Esophagus squamous epithelium (tissue), 5 donors: ENCODE measurements around the gene ETFDH. TPM values are rescaled to one million over a fixed set of nuclear protein-coding genes. Genes with fewer than 3 reads are reported as not detected.

Experiments
- DNase-seq: peaks from one replicate; lab custom pipeline; 2025; lab: John Stamatoyannopoulos, UW
- H3K27ac ChIP-seq, 4 donors: fragments of 200-600 bp; sonication (generic); one replicate each; pipeline ENCODE4 v1.5.1; 2016 to 2019; ENCODE audit warnings: mild to moderate bottlenecking in 1 of 4
- H3K27me3 ChIP-seq, 4 donors: fragments of 200-600 bp; sonication (generic); 1 replicate in 3 of 4; 2 replicates in 1 of 4; pipeline versions ENCODE4 v1.5.1 to v1.6.0; 2017 to 2021; ENCODE audit warnings: antibody characterized with exemption in 1 of 4
- H3K36me3 ChIP-seq, 3 donors: fragments of 200-600 bp; sonication (generic); one replicate each; pipeline ENCODE4 v1.5.1; 2016 to 2019
- H3K4me1 ChIP-seq, 3 donors: fragments of 200-600 bp; sonication (generic); one replicate each; pipeline ENCODE4 v1.5.1; 2017 to 2019
- H3K4me3 ChIP-seq, 4 donors: fragments of 200-600 bp; sonication (generic); 1 replicate in 3 of 4; 2 replicates in 1 of 4; pipeline ENCODE4 v1.5.1; 2016 to 2019; ENCODE audit warnings: mild to moderate bottlenecking in 2 of 4, moderate library complexity in 1 of 4
- H3K9me3 ChIP-seq, 3 donors: fragments of 200-600 bp; sonication (generic); one replicate each; pipeline ENCODE4 v1.5.1; 2016 to 2019
- POLR2A ChIP-seq, 4 donors: fragments of 450-650 bp; IDR thresholded peaks; one replicate each; pipeline ENCODE4 v1.6.1; 2017; ENCODE audit warnings: antibody characterized with exemption in 4 of 4, mild to moderate bottlenecking in 4 of 4, moderate library complexity in 3 of 4
- WGBS, 2 donors: methylation state at CpG; one replicate each; pipeline ENCODE4 v1.1.5; 2018; 5-methylcytosine and 5-hydroxymethylcytosine counted together
- intact Hi-C: fragments of 100-400 bp; cut with DNase I; formaldehyde crosslinking; loops from one replicate; pipeline ENCODE4 v1.15.0; 2022
- total RNA-seq, 4 donors: library from RNA; depleted of rRNA; stranded (reverse); fragments of >200 nt; gene quantifications; one replicate each; pipeline ENCODE4 v1.1.0, GENCODE V29; 2016
- TF ChIP-seq, protein P1 (sequence below), 6 experiments: fragments of 450-650 bp in 4 of 6; fragments of 200-600 bp in 2 of 6; sonication (generic) in 2 of 6; IDR thresholded peaks; one replicate each; pipeline ENCODE4 v1.5.1; 2016 to 2019; ENCODE audit warnings: antibody characterized with exemption in 6 of 6, mild to moderate bottlenecking in 4 of 6, moderate library complexity in 4 of 6
- donor health status: DM: yes; HTN: yes; CAD: no.

The ETFDH gene
- total RNA-seq, 4 donors from 2014 or later: 22.0 to 66.8 (median 31.2) TPM

DNA sequence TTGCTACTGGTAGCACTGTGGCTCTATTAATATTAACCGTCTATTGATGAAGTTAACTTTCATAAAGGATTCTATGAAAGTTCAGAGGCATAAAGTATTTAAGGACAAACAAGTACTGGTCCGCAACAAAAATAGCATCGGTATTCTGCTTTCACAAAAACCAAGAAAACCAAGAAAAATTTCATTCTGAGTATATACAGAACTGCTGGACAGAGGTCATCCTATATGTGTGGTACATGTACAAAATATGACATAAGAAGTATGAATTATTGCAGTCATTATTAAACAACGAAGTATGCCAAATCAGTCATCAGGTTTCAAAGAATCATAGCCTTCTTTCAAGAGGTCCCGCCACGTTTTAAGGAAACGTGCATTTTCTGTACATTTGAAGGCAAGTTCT lies 2.8 kb upstream of the ETFDH start:
- 76 to 85% methylated on average over 7 of the region's 7 CpGs for WGBS, 2 donors
- no peak for DNase-seq
- TF ChIP-seq, protein P1, sequence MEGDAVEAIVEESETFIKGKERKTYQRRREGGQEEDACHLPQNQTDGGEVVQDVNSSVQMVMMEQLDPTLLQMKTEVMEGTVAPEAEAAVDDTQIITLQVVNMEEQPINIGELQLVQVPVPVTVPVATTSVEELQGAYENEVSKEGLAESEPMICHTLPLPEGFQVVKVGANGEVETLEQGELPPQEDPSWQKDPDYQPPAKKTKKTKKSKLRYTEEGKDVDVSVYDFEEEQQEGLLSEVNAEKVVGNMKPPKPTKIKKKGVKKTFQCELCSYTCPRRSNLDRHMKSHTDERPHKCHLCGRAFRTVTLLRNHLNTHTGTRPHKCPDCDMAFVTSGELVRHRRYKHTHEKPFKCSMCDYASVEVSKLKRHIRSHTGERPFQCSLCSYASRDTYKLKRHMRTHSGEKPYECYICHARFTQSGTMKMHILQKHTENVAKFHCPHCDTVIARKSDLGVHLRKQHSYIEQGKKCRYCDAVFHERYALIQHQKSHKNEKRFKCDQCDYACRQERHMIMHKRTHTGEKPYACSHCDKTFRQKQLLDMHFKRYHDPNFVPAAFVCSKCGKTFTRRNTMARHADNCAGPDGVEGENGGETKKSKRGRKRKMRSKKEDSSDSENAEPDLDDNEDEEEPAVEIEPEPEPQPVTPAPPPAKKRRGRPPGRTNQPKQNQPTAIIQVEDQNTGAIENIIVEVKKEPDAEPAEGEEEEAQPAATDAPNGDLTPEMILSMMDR (IDR thresholded peaks at IDR 0.05): no peak
- TF ChIP-seq POLR2A (IDR thresholded peaks at IDR 0.05): no peak

DNA sequence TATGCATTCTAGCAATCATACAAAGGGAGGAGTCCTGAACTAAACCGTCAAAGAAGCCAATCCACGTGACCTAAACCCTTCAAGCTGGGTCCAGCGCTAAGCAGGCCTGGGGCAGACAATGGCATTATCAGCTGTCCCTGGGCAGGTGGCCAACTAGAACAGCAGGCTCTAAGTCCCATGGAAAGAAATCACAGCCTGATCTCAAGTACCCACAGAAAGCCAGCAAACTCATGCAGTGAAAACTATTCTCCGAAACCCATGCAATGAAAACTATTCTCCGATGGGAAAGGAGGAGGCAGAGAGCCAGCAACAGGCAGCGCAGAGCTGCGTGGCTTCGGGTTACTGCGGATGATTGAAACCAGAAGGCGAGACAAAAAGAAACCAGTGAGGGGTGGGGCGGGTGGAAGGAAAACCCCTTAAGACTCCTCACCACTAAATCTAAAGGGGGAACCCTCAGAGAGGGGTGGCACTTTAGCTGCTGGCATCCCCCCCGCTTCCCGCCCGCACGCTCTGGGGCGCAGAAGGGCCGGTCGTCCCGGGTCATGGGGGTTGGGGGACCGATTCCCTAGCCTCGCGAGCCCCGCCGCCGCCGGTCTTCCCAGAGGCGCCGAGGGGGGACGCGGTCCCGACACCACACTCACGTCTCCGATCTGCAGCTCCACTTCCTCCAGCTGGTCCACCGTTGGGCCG lies 976 bp upstream of the ETFDH start:
- no peak for TF ChIP-seq POLR2A (IDR thresholded peaks at IDR 0.05)
- TF ChIP-seq, protein P1 (IDR thresholded peaks at IDR 0.05): no peak
- peak overlapping the region; percentile 68 to 97 (median 80) for H3K4me3 ChIP-seq
- WGBS, 2 donors: 0% methylated on average over 17 to 19 of the region's 35 CpGs
- no peaks in the 10 kb centered on the region for H3K9me3 ChIP-seq
- peak overlapping the region; percentile 96 to 98 (median 97) for H3K27ac ChIP-seq
- intact Hi-C loops: no loop called here
- peaks cover 10 to 26% (median 13%) of the 10 kb centered on the region in 3 donors for H3K4me1 ChIP-seq
- DNase-seq: no peak
- no peaks in the 10 kb centered on the region for H3K27me3 ChIP-seq
- H3K36me3 ChIP-seq: no peaks in the 10 kb centered on the region

More for the DNA sequence above, 2.8 kb upstream of the ETFDH start:
- Histone ChIP-seq H3K36me3 (no peaks in the 10 kb centered on the region), H3K4me3 (no peak overlapping the region), H3K9me3 (no peaks in the 10 kb centered on the region), H3K4me1 (peaks cover 10 to 26% (median 13%) of the 10 kb centered on the region in 3 donors), H3K27ac (no peak overlapping the region), H3K27me3 (no peaks in the 10 kb centered on the region)
- intact Hi-C loops: no loop called here

DNA sequence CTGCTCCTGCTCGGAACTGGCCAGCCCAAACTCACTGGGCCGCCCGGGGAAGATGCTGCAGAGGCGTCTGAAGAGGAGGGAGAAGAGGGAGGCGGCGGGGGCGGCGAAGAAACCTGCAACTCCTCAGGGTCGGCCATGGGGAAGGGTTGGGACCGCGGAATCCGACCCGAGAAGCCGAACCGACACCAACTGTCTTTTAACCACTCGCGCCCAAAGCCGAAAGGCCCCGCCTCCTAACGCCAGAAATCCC lies 506 bp upstream of the ETFDH start, which contains the start of gene C4orf46:
TSS of gene C4orf46 (minus strand) at position 223 of the 250 bp plus-strand sequence. CDS start at position 137, 86 bp downstream.
- H3K9me3 ChIP-seq: no peaks in the 10 kb centered on the region
- no peaks in the 10 kb centered on the region for H3K36me3 ChIP-seq
- no peak for DNase-seq
- intact Hi-C loops: no loop called here
- H3K4me3 ChIP-seq: peak within 1 kb of the TSS; percentile 68 to 97 (median 80)
- H3K4me1 ChIP-seq: peaks cover 10 to 26% (median 13%) of the 10 kb centered on the region in 3 donors
- H3K27ac ChIP-seq: peak within 1 kb of the TSS; percentile 96 to 98 (median 97)
- no peak for TF ChIP-seq POLR2A (IDR thresholded peaks at IDR 0.05)
- TF ChIP-seq, protein P1 (IDR thresholded peaks at IDR 0.05): no peak
- no peaks in the 10 kb centered on the region for H3K27me3 ChIP-seq
- 1% methylated on average over 16 of the region's 20 CpGs; no CpG with 5 or more reads in 1 of the 2 donors for WGBS, 2 donors

DNA sequence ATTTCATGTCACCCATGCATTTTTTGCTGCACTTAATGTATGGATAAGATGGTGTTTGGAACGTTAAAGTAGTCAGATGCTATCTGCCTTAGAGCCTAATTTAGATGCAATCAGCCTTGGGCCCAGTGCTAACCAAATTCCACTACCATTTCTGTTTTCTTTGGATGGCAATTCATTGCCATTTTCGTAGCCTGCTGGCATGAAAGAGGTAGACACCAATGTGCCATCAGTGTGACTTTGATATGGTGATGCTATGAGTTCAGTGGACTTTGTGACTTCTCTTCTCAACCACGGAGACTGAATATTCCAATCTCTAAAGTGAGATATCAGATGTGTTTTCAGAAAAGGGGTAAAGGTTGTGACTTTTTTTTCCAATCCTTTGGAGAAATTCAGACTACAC lies 1.5 kb downstream of the ETFDH start:
- no peaks in the 10 kb centered on the region for H3K27me3 ChIP-seq
- H3K4me3 ChIP-seq: no peak overlapping the region
- H3K36me3 ChIP-seq: no peaks in the 10 kb centered on the region
- intact Hi-C loops: no loop called here
- no peaks in the 10 kb centered on the region for H3K9me3 ChIP-seq
- 81 to 85% methylated on average over 3 of the region's 3 CpGs for WGBS, 2 donors
- no peak overlapping the region for H3K27ac ChIP-seq
- TF ChIP-seq POLR2A (IDR thresholded peaks at IDR 0.05): no peak
- TF ChIP-seq, protein P1 (IDR thresholded peaks at IDR 0.05): no peak
- no peak for DNase-seq
- peaks cover 10 to 26% (median 13%) of the 10 kb centered on the region in 3 donors for H3K4me1 ChIP-seq

DNA sequence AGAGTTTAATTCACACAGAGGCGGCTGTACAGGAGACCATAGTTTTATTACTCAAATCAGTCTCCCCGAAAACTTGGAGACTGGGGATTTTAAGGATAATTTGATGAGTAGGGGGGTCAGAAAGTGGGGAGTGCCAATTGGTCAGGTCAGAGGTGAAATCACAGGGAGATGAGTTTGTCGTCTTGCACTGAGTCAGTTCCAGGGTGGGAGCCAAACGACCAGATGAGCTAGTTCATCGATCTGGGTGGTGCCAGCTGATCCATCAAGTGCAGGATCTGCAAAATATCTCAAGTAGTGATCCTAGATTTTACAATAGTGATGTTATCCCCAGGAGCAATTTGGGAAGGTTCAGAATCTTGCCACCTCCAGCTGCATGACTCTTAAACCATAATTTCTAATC lies 4.0 kb downstream of the ETFDH start:
- no peaks in the 10 kb centered on the region for H3K27me3 ChIP-seq
- TF ChIP-seq, protein P1 (IDR thresholded peaks at IDR 0.05): no peak
- no peak for TF ChIP-seq POLR2A (IDR thresholded peaks at IDR 0.05)
- DNase-seq: no peak
- no peak overlapping the region for H3K27ac ChIP-seq
- H3K36me3 ChIP-seq: peaks cover 0 to 8% (median 0%) of the 10 kb centered on the region in 3 donors
- H3K4me3 ChIP-seq: no peak overlapping the region
- H3K9me3 ChIP-seq: no peaks in the 10 kb centered on the region
- peaks cover 5 to 16% (median 6%) of the 10 kb centered on the region in 3 donors for H3K4me1 ChIP-seq
- WGBS, 2 donors: 73 to 84% methylated on average over 4 to 5 of the region's 5 CpGs
- intact Hi-C loops: no loop called here
